GM19455 (cell line): Measurements from ENCODE around the gene SORL1.

Source experiments
- ATAC-seq: cut with Tn5 transposase; IDR thresholded peaks from one replicate; pipeline ENCODE4 v1.9.1; 2021; ENCODE audit not compliant: unreplicated experiment

Gene SORL1

GRCh38 chr11:121534131-121535093 lies 82.3 kb downstream of the SORL1 start:
- ATAC-seq: no peak

GRCh38 chr11:121535129-121535796 lies 83.1 kb downstream of the SORL1 start:
- no peak for ATAC-seq

- no peak for ATAC-seq
Measured at GRCh38 chr11:121536126-121536525, 84.0 kb downstream of the SORL1 start.

- peak; percentile 60 for ATAC-seq
Measured at GRCh38 chr11:121538054-121538453, 85.9 kb downstream of the SORL1 start.

GRCh38 chr11:121539000-121539399 lies 86.9 kb downstream of the SORL1 start:
- no peak for ATAC-seq

- ATAC-seq: no peak
Measured at GRCh38 chr11:121540627-121541026, 88.5 kb downstream of the SORL1 start.

GRCh38 chr11:121543836-121544380 lies 91.8 kb downstream of the SORL1 start:
- no peak for ATAC-seq

- ATAC-seq: no peak
Measured at GRCh38 chr11:121544956-121545355, 92.8 kb downstream of the SORL1 start.

- no peak for ATAC-seq
Measured at GRCh38 chr11:121547574-121547973, 95.5 kb downstream of the SORL1 start.

GRCh38 chr11:121550247-121551030 lies 98.3 kb downstream of the SORL1 start:
- no peak for ATAC-seq

- ATAC-seq: no peak
Measured at GRCh38 chr11:121551463-121551862, 99.3 kb downstream of the SORL1 start.

GRCh38 chr11:121552154-121552553 lies 100.0 kb downstream of the SORL1 start:
- no peak for ATAC-seq

GRCh38 chr11:121552644-121553043 lies 100.5 kb downstream of the SORL1 start:
- no peak for ATAC-seq

GRCh38 chr11:121553389-121553788 lies 101.3 kb downstream of the SORL1 start:
- no peak for ATAC-seq

- no peak for ATAC-seq
Measured at GRCh38 chr11:121553806-121554205, 101.7 kb downstream of the SORL1 start.

- no peak for ATAC-seq
Measured at GRCh38 chr11:121554552-121554951, 102.4 kb downstream of the SORL1 start.

GRCh38 chr11:121555121-121555520 lies 103.0 kb downstream of the SORL1 start:
- no peak for ATAC-seq

GRCh38 chr11:121556937-121557336 lies 104.8 kb downstream of the SORL1 start:
- ATAC-seq: no peak

- ATAC-seq: peak; percentile 91
Measured at GRCh38 chr11:121557348-121557747, 105.2 kb downstream of the SORL1 start.

- no peak for ATAC-seq
Measured at GRCh38 chr11:121559606-121560200, 107.6 kb downstream of the SORL1 start.

- ATAC-seq: no peak
Measured at GRCh38 chr11:121560236-121560635, 108.1 kb downstream of the SORL1 start.
